HPDE6-E6E7 (cell line): ENCODE measurements around the gene AGBL4.

ENCODE experiments used
- DNase-seq: peaks from one replicate; pipeline ENCODE4 v3.0.0; 2011; ENCODE audit warnings: missing footprints; ENCODE audit errors: extremely low spot score

AGBL4 gene

DNA sequence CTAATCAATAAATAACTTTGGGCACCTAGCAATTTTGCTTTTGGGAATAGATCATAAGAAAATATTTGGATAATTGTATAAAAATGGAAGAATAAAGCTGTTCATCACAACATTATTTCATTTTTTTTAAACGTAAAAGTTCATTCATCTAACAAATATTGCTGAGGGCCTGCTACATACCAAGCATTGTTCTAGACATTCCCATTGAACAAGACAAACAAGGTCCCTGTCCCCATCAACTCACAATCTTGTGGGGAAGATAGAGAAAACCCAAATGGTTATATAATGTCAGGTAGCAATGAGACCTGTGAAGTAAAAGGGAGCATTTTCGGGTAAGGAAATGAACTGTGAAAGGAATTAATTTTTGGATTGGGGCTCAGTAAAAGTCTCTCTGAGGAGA lies 1193.0 kb downstream of the AGBL4 start:
- no peak for DNase-seq

DNA sequence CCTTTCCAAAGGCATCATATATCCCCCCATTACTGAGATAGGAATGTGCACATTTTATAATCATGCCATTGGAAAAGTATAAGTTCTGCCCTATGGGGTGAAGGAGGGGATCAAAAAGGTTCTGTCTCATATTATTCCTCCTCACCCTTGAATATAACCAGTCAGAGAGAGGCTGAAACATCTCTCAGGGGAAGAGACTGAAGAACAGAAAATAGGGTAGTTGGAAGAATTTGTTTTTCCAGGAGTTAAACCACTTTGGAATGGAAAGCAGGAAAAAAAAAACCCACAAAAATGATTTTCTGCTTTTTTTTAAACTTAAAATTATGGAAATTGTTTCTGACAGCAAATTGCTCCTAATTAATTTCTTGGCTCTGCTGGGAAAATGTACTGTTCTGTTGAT lies 1194.3 kb downstream of the AGBL4 start:
- no peak for DNase-seq

GRCh38 chr1:48823168-48823567 lies 1200.6 kb downstream of the AGBL4 start:
- DNase-seq: no peak

- no peak for DNase-seq
Observed at GRCh38 chr1:48820491-48820890, 1203.3 kb downstream of the AGBL4 start.

- peak; percentile 21 for DNase-seq
Observed at GRCh38 chr1:48817505-48818114, 1206.1 kb downstream of the AGBL4 start.

GRCh38 chr1:48810740-48811139 lies 1213.0 kb downstream of the AGBL4 start:
- DNase-seq: no peak

GRCh38 chr1:48808496-48808895 lies 1215.3 kb downstream of the AGBL4 start:
- no peak for DNase-seq

GRCh38 chr1:48807554-48808260 lies 1216.0 kb downstream of the AGBL4 start:
- DNase-seq: no peak

DNA sequence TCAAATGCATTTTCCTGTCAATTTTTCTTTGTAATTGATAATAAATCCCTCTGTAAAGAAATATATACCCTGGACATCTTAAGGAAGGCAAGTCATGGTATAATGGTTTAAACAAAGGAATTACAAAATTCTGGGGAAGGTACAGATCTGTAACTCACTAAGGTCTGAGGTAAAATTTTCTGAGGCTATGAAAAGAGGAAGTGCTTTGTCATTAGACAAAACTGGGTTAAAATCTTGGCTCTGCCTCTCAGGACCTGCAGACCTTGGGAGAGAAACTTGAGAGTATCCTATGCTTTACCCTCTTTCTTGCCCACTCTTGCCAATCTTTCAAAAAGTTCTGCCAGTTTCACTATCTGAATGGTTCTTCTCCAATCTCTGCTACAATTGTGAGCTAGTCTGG lies 1220.3 kb downstream of the AGBL4 start:
- no peak for DNase-seq

- DNase-seq: no peak
Observed at GRCh38 chr1:48794816-48795215, 1228.9 kb downstream of the AGBL4 start.

- no peak for DNase-seq
Observed at GRCh38 chr1:48793863-48794262, 1229.9 kb downstream of the AGBL4 start.

DNA sequence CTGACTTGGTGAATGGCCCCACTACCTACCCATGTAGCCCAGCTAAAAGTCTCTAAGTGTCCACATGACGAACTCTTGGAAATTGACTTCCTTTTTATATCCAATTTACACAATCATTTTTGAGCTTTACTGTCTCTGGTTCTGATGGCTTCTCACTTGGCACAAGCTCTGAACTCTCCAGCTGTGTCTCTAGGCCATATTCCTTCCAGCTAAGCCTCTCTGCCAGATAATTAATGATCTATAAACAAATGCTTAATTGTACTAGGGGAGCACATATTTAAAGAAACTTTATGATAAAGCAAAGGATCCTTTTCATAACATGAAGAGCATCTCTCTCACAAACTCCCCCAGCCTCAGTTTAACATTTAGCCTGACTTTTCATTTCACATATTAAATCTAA lies 1230.8 kb downstream of the AGBL4 start:
- DNase-seq: no peak

DNA sequence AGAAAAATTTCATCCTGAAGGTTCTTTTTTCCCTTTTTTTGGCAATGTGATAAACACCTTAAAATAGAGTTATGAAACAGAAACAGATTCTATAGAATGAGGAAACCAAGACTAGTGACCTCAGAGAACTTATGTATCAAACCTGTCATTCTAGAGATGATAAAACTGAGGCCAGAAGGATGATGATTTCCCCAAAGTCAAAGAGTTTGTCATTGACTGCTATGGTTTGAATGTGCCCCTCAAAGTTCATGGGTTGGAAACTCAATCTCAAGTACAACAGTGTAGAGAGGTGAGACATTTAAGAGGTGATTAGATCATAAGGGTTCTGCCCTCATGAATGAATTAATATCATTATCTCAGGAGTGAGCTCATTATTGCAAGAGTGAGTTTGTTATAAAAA lies 1233.4 kb downstream of the AGBL4 start:
- no peak for DNase-seq

- no peak for DNase-seq
Observed at GRCh38 chr1:48789903-48790302, 1233.9 kb downstream of the AGBL4 start.

GRCh38 chr1:48785869-48786268 lies 1237.9 kb downstream of the AGBL4 start:
- DNase-seq: no peak

DNA sequence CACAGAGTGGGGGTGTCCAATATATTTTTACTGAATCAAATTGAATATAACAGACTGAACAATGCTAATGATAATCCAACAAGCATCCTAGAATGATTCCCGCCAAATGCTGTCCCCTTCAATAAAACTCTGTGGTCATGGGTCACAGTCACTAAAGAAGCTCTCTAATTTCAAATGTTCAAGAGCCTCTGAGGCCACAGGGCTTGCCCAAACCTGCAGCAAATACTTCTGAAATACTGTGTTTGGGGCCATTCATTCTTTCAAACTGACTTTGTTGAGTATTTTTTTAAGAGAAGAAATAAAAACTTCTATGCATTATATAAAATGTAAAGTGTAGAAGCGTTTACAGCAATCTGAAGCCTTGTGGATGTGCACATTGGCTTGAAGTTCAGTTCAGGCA lies 1239.5 kb downstream of the AGBL4 start:
- DNase-seq: no peak

GRCh38 chr1:48777219-48777895 lies 1246.4 kb downstream of the AGBL4 start:
- DNase-seq: no peak

GRCh38 chr1:48776393-48777218 lies 1247.1 kb downstream of the AGBL4 start, which contains the start of gene BEND5:
BEND5 (minus strand) TSS chr1:48776891; CDS start chr1:48776831, 60 bp downstream.
- DNase-seq: no peak

DNA sequence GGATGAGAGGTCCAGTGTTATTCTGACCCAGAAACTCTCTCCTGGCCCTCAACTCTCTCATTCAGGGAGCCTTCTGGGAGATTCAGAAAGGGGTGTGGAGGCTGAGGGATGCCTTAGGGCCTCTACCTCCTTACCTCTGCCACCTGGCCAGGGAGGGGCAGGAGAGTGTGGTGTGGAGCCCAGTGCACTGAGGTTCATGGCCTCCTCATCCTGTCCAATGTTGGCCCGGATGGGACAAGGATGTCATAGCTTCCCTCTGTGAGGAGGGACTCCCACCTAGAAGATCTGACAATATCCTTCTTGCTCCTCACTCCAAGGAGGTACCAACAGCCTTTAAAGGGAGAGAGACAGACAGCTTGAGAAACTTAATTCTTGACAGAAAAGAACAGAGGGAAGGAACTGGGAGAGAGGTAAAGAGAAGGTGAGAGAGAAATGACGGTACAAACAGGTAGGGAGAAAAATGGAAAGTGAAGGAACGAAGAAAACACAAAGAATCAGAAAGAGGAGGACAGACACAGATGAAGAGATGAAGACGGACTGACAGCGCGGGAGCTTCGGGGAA lies 1247.8 kb downstream of the AGBL4 start:
- DNase-seq: no peak

GRCh38 chr1:48773133-48773532 lies 1250.6 kb downstream of the AGBL4 start:
- DNase-seq: no peak

DNA sequence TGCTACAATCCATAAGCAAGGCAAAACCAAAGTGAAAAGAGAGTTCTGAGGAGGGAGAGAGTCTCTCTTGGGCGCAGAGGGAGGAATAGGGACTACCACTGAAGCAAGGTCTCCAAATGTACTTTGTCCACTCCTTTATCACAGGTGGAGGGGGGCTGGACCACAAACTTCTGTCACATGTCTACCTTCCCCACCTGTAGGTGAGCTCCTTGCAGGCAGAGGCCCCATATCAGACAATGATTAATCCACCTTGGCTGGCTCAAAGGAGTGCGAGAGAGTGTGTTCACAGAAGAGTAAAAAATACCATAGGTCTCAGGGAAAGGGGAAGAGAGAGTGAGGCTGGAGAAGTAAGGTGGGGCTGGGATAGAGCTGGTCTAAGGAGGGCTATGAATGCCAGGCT lies 1251.5 kb downstream of the AGBL4 start:
- DNase-seq: no peak

DNA sequence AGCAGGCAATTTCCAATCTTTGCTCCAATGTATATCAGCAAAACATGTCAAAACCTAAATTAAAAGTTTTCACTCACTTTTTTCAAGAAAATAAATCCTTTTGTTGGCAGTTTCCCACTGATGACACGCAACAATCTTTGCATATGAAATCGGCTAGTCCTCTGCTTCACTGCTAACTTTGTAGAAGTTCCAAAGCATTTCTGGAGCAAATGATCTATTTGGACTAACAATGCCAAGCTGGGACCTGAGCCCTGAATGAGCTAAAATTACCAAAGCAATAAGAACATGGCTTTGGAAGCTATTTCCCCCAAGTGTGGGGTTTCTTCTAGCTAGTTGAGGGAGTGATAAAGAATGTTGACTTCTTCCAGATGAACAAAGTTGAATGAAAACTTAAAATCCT lies 1252.2 kb downstream of the AGBL4 start:
- no peak for DNase-seq
